ENCODE data around the gene NKIRAS1. TPM values are rescaled to one million over a fixed set of nuclear protein-coding genes. Genes with fewer than 3 reads are reported as not detected.

The NKIRAS1 gene
- total and polyA plus RNA-seq, 2 donors (not counting 1 experiment from before 2014, with no cell fraction given), result 15.8 to 17.8 TPM

DNA sequence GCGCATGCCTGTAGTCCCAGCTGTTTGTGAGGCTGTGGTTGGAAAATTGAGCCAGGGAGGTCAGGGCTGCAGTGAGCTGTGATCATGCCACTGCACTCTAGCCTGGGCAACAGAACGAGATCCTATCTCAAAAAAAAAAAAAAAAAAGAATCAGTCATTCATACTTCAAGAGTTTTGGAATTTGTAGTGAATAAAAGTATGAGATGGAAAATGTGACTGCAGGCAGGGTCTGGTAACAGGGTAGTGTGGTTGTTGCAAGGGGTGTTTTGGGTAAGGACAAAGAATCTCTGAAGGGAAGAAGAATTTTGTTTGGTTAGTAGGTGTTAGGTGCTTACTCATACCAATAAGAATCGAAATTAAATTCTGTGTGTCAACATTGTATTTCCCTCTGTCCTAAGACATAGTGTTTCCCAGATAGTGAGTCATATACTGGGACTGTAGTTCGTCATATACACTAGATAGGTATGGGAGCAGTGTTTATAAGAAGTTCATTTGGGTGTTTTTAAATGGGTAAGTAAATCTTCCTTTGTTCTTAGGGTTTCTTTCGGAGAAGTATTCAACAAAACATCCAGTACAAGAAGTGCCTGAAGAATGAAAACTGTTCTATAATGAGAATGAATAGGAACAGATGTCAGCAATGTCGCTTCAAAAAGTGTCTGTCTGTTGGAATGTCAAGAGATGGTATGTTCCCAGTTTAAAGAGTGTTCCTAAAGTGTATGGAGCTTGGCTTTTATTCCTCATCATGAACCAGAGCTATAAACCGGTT, 42.5 kb upstream of the NKIRAS1 start:
- Histone ChIP-seq H2AFZ (ENCODE audit: low read length) (no peak overlapping the region), H3K4me1 (ENCODE audit: control insufficient read depth, extremely low read depth, insufficient read depth, low read length) (peaks cover 16% of the 10 kb centered on the region), H3K9ac (ENCODE audit: insufficient read depth, low read length) (no peak overlapping the region), H3K9me3 (ENCODE audit: control insufficient read depth, insufficient read depth, low read depth, low read length) (no peaks in the 10 kb centered on the region), H3K36me3 (ENCODE audit: control insufficient read depth, insufficient read depth, low read length) (peaks cover 4% of the 10 kb centered on the region), H3K27ac (ENCODE audit: insufficient read depth, low read length) (peak overlapping the region; percentile 68), H3K4me2 (ENCODE audit: extremely low read depth, insufficient read depth, low read length) (peak overlapping the region; percentile 20), H3K4me3 (replicated peaks in 1 of 4; ENCODE audit: control extremely low read depth in 1 of 4, insufficient read depth in 1 of 4, low read depth in 3 of 4, low read length in 4 of 4) (no peak overlapping the region), H3K79me2 (ENCODE audit: control insufficient read depth, insufficient read depth, low read length) (peaks cover 21% of the 10 kb centered on the region), H3K27me3 (ENCODE audit: control insufficient read depth, insufficient read depth, low read length) (no peaks in the 10 kb centered on the region), H4K20me1 (ENCODE audit: control insufficient read depth, extremely low read depth, insufficient read depth, low read length) (no peaks in the 10 kb centered on the region)
- no peak for TF ChIP-seq EZH2 (IDR thresholded peaks at IDR 0.05; ENCODE audit: low read length, missing control alignments)
- TF ChIP-seq, protein P1, sequence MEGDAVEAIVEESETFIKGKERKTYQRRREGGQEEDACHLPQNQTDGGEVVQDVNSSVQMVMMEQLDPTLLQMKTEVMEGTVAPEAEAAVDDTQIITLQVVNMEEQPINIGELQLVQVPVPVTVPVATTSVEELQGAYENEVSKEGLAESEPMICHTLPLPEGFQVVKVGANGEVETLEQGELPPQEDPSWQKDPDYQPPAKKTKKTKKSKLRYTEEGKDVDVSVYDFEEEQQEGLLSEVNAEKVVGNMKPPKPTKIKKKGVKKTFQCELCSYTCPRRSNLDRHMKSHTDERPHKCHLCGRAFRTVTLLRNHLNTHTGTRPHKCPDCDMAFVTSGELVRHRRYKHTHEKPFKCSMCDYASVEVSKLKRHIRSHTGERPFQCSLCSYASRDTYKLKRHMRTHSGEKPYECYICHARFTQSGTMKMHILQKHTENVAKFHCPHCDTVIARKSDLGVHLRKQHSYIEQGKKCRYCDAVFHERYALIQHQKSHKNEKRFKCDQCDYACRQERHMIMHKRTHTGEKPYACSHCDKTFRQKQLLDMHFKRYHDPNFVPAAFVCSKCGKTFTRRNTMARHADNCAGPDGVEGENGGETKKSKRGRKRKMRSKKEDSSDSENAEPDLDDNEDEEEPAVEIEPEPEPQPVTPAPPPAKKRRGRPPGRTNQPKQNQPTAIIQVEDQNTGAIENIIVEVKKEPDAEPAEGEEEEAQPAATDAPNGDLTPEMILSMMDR (conservative IDR thresholded peaks at IDR 0.05 in 1 of 2, IDR thresholded peaks at IDR 0.05 in 1 of 2; ENCODE audit: low read depth in 1 of 2, low read length in 2 of 2), result no peak
- peak; percentile 88 to 94 for DNase-seq (ENCODE audit: low read depth in 2 of 2)

DNA sequence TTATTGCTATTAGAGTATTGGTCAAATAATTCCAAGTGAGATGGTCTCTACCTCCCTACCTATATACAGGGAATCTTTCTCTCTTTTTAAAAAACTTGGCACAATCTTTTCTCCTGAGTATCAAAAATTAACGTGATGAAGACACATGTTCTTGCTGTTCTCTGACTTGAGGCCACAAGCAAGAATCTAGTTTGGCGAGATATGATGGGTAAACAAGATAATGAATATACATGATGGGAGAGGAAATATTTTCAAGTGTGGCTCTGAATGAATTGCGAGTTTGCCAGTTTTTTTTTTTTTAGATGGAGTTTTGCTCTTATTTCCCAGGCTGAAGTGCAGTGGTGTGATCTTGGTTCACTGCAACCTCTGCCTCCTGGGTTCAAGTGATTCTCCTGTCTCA, 39.9 kb upstream of the NKIRAS1 start:
- no peaks in the 10 kb centered on the region for H4K20me1 ChIP-seq (ENCODE audit: control insufficient read depth, extremely low read depth, insufficient read depth, low read length)
- no peaks in the 10 kb centered on the region for H3K27me3 ChIP-seq (ENCODE audit: control insufficient read depth, insufficient read depth, low read length)
- H3K4me2 ChIP-seq (ENCODE audit: extremely low read depth, insufficient read depth, low read length), result no peak overlapping the region
- H3K79me2 ChIP-seq (ENCODE audit: control insufficient read depth, insufficient read depth, low read length), result peaks cover 39% of the 10 kb centered on the region
- H3K27ac ChIP-seq (ENCODE audit: insufficient read depth, low read length), result no peak overlapping the region
- DNase-seq (ENCODE audit: low read depth in 2 of 2), result no peak
- TF ChIP-seq EZH2 (IDR thresholded peaks at IDR 0.05; ENCODE audit: low read length, missing control alignments), result no peak
- TF ChIP-seq, protein P1 (conservative IDR thresholded peaks at IDR 0.05 in 1 of 2, IDR thresholded peaks at IDR 0.05 in 1 of 2; ENCODE audit: low read depth in 1 of 2, low read length in 2 of 2), result no peak
- H3K9me3 ChIP-seq (ENCODE audit: control insufficient read depth, insufficient read depth, low read depth, low read length), result no peaks in the 10 kb centered on the region
- H3K36me3 ChIP-seq (ENCODE audit: control insufficient read depth, insufficient read depth, low read length), result peaks cover 1% of the 10 kb centered on the region
- no peak overlapping the region for H3K4me3 ChIP-seq (replicated peaks in 1 of 4; ENCODE audit: control extremely low read depth in 1 of 4, insufficient read depth in 1 of 4, low read depth in 3 of 4, low read length in 4 of 4)
- no peak overlapping the region for H3K9ac ChIP-seq (ENCODE audit: insufficient read depth, low read length)
- H3K4me1 ChIP-seq (ENCODE audit: control insufficient read depth, extremely low read depth, insufficient read depth, low read length), result peaks cover 15% of the 10 kb centered on the region
- H2AFZ ChIP-seq (ENCODE audit: low read length), result no peak overlapping the region

- Histone ChIP-seq H2AFZ (ENCODE audit: low read length) (no peak overlapping the region), H3K4me2 (ENCODE audit: extremely low read depth, insufficient read depth, low read length) (no peak overlapping the region), H3K4me3 (replicated peaks in 1 of 4; ENCODE audit: control extremely low read depth in 1 of 4, insufficient read depth in 1 of 4, low read depth in 3 of 4, low read length in 4 of 4) (no peak overlapping the region), H4K20me1 (ENCODE audit: control insufficient read depth, extremely low read depth, insufficient read depth, low read length) (peaks cover 2% of the 10 kb centered on the region), H3K27ac (ENCODE audit: insufficient read depth, low read length) (no peak overlapping the region), H3K9ac (ENCODE audit: insufficient read depth, low read length) (no peak overlapping the region), H3K36me3 (ENCODE audit: control insufficient read depth, insufficient read depth, low read length) (no peaks in the 10 kb centered on the region), H3K79me2 (ENCODE audit: control insufficient read depth, insufficient read depth, low read length) (peaks cover 60% of the 10 kb centered on the region), H3K4me1 (ENCODE audit: control insufficient read depth, extremely low read depth, insufficient read depth, low read length) (peaks cover 22% of the 10 kb centered on the region), H3K27me3 (ENCODE audit: control insufficient read depth, insufficient read depth, low read length) (no peaks in the 10 kb centered on the region), H3K9me3 (ENCODE audit: control insufficient read depth, insufficient read depth, low read depth, low read length) (no peaks in the 10 kb centered on the region)
- no peak for TF ChIP-seq EZH2 (IDR thresholded peaks at IDR 0.05; ENCODE audit: low read length, missing control alignments)
- TF ChIP-seq, protein P1 (conservative IDR thresholded peaks at IDR 0.05 in 1 of 2, IDR thresholded peaks at IDR 0.05 in 1 of 2; ENCODE audit: low read depth in 1 of 2, low read length in 2 of 2), result no peak
- DNase-seq (ENCODE audit: low read depth in 2 of 2), result no peak
Observed at GRCh38 chr3:23954144-23954543, 37.4 kb upstream of the NKIRAS1 start.
